22Rv1 (cell line): ENCODE data around the gene CSF1.

Experiments used
- H3K27ac ChIP-seq: fragments of 450-650 bp; 2 replicates; pipeline ENCODE4 v1.5.1; 2017
- CTCF ChIP-seq: fragments of 450-650 bp; IDR thresholded peaks from 2 replicates; pipeline ENCODE4 v1.5.1; 2017; ENCODE audit warnings: mild to moderate bottlenecking
- ZFX ChIP-seq: fragments of 450-650 bp; IDR thresholded peaks from 2 replicates; pipeline ENCODE4 v1.6.1; 2017; ENCODE audit warnings: antibody characterized with exemption, borderline replicate concordance

Gene CSF1

GRCh38 chr1:109924316-109924715 is 13.7 kb downstream of the CSF1 start:
- H3K27ac ChIP-seq = no peak overlapping the region
- TF ChIP-seq CTCF (no peak), ZFX (no peak)

GRCh38 chr1:109925159-109925990 is 14.7 kb downstream of the CSF1 start:
- no peak for TF ChIP-seq CTCF
- H3K27ac ChIP-seq = no peak overlapping the region

- TF ChIP-seq ZFX (no peak), CTCF (no peak)
- no peak overlapping the region for H3K27ac ChIP-seq
Measured at GRCh38 chr1:109926662-109927300, 16.1 kb downstream of the CSF1 start.

- TF ChIP-seq CTCF (no peak), ZFX (no peak)
- no peak overlapping the region; the same call in 1 of the 2 replicates for H3K27ac ChIP-seq
Measured at GRCh38 chr1:109927356-109927755, 16.7 kb downstream of the CSF1 start.

- TF ChIP-seq ZFX = no peak
- TF ChIP-seq CTCF = no peak
- H3K27ac ChIP-seq = no peak overlapping the region; the same call in 1 of the 2 replicates
Measured at GRCh38 chr1:109927911-109928321, 17.3 kb downstream of the CSF1 start.

GRCh38 chr1:109928591-109929111 is 18.0 kb downstream of the CSF1 start:
- TF ChIP-seq ZFX (no peak), CTCF (no peak)
- H3K27ac ChIP-seq = no peak overlapping the region

- TF ChIP-seq CTCF (no peak), ZFX (no peak)
- no peak overlapping the region for H3K27ac ChIP-seq
Measured at GRCh38 chr1:109929170-109929569, 18.5 kb downstream of the CSF1 start.
